NCI-H1436 (cell line): ENCODE results near the gene DOCK9.
A peak's percentile ranks its signal among the peaks of the same experiment; 100 is the strongest.

ENCODE experiments used
- DNase-seq: peaks from one replicate; lab custom pipeline; 2025; lab: John Stamatoyannopoulos, UW

Gene DOCK9

DNA sequence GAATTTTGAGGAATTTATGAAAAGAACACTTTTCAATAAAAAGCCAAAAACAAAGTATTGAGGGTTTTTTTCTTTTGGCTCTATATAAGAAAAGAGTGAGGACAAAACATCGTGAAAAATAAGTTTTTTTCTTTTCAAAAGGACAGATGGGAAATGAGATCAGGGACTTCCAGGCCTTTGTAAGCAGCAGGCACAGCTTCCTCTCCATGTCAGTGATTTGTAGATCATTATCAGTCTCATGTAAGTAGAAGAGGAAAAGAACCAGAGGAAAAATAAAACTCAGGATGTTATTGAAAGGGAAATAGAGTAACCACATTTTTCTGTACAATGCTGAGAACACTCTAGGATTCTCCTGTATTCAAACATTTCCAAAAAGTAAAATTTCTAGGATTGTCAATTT lies 29.9 kb downstream of the DOCK9 start:
- DNase-seq, result no peak

DNA sequence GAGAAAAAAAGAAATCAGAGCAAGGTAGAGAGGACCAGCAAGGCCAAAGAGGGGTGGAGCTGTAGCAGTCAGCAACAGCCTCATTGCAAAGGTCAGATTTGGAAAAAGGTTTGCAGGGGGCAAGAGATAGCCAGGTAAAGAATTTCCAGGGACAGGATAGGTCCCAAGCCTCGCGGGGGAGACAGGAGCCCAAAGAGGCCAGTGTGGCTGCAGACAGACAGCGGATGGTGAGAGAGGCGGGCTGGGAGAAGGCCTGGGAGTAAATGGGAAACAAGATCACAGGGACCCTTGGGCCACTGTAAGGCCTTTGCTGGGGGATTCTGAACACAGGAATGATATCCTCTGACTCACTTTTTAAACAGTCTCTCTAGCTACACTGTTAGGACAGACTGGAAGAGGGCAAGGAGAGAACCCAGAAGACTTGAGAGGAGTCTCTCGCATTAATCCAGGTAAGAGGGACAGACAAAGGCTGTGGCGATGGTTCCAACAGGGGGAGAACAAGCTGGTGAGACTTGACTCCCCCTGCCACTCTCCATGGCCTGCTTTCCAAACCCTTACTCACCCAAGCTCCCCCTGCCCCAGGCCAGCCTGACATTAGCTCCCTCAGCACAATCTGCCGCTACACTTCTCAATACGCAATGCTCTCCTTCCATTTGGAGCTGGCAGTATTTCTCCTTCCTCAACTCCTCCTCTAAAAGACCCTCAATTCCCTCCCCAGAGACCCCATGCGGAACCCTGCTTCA lies 31.8 kb downstream of the DOCK9 start:
- DNase-seq, result no peak

DNA sequence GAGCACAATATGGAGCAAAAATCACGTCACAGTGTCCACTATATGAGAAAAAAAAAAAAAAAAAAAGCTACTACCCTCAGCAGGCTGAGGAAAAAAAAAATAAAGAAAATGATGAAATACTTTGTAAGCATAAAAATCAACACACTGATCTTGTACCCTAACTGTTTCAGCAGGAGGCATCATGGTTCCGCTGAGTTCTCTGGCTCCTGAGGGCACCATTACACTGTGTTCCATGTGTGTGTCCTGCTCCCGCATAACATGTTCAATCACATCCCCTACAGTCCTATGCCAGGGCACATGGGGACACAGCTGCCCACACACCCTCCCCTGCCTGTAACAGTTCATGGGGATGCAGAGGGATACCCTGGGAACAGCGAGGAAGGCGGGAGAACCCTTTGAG lies 33.5 kb downstream of the DOCK9 start:
- DNase-seq, result no peak

DNA sequence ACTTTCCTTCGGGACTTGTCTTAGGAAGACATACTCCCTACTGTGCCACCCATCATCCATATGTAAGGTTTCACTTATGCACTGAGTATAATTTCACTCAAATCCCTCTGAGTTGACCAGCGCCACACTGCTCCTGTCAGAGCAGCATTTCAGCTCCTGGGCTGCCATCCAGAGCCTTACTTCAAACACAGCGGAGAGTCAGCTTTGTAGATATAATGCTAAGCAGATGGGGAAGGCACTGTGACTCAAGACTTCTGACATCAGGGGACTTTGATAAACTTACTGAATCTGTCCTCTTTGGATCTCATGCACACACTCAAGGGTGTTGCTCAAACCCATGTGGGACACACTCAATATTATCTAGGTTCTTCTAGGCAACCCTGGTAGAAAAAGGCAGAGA lies 34.9 kb downstream of the DOCK9 start:
- no peak for DNase-seq

DNA sequence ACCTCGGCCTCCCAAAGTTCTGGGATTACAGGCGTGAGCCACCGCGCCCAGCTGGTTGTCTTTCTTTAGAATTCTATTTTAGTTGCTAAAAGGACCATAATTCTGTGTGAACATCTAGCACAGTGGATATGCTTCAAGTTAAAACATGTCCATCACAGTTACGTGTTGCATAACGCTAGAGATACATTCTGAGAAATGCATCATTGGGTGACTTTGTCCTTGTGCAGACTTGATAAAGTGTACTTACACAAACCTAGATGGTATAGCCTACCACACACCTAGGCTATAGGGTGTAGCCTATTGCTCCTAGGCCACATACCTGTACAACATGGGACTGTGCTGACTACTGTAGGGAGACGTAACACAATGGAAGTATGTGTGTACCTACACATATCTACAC lies 35.4 kb downstream of the DOCK9 start:
- no peak for DNase-seq

DNA sequence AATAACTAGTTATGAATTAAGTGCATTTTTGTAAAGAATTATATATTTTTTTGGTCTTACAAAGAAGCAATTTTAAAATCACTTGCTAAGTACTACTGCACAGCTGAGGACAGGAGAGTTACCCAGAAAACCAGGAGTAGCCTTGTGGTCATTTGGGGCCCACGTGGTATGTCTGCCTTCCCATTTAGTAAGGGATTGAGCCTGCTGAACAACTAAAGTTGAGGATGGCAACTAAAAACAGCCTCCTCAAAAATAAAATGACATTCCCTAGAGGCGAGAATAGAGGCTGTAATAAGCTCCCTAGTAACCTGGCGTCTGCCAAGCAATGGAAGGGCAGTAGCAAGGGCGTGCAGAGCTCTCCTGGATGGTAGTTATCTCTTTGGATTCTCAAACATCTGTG lies 36.3 kb downstream of the DOCK9 start:
- DNase-seq, result no peak

DNA sequence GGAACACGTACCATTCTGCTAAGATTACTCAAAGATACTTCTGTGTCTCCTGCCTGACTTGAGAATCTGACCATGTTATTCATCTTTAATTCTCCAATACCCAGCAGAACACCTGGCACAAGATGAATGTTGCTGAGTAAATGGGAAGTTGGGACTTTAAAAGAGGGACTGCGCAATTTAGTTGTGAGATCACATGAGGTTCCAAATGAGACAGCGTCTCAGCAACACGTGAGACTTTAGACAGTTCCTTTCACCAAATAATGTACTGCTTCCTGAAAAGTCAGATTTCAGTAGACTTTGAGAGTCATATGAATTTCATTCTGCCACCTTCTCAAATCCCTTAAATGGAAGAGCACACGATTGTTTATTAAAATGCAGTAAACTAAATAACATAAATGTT lies 36.7 kb downstream of the DOCK9 start:
- no peak for DNase-seq

DNA sequence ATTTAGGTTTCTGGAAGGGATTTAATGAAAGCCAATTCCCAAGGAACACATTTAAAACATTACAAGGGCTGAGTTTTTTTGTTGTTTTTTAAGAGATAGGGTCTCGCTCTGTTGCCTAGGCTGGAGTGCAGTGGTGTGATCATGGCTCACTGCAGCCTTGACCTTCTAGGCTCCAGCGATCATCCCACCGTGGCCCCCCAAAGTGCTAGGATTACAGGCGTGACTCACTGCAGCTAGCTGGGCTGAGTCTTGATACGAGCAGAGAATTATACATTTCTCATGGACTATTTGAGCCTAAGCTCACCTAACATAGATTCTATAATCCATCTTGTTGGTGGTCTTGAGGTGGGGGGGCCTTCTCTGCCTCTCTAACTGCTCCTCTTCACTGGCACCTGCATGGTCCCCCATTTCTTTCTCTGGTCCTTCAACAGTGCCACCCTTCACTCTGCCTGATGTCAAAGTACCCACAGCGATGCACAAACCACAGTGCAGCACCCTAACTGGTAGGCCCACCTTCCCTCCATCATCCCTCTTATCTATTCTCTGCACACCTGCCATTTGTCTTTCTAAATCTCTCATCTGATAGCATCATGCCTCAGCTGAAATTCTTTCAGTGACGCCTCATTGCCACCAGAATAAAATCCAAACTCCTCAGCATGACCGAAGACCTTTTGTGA lies 37.4 kb downstream of the DOCK9 start:
- DNase-seq, result no peak

DNA sequence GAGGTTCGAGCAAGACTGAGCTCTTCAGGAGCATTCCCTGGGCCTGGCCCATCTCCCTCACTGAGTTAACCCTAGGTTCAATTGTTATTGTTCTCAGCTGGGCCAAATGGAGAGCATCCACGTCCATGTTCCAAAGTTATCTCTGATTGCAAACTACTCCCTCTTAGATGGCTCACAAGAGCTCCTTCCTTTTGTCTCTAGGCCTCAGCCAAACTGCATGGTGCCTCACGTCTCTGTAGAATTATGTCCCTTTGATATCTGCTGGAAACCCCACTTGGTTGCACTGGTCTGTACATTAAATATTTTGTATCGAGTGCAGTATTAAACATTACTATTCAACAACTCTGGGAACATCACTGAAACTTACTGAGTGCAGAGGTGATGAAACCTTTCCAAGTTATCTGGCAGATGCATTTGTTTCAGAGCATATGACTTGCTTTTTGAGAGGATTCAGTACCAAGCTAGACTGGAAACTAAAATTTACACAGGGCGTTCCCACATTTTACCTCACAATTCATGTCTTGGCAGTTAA lies 38.1 kb downstream of the DOCK9 start:
- DNase-seq, result no peak

DNA sequence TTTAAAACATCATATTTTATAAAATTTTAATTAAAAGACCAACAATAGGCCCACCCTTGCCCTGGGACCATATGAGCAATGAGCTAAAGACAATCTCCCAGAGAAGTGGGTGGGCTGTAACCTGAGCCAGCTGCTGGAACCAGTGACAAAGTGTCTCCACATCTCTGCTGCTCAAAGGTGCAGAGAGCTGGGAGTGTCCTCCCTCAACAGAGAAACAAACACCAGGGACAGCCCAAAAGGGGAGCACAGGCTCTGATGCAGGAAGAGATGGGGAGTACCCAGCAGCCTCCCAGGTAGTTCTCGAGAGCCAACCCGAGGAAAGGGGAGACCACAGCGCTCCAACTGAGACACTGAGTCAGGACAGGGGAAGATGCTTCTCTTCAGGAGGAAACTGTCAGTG lies 39.1 kb downstream of the DOCK9 start:
- peak; percentile 49 for DNase-seq

DNA sequence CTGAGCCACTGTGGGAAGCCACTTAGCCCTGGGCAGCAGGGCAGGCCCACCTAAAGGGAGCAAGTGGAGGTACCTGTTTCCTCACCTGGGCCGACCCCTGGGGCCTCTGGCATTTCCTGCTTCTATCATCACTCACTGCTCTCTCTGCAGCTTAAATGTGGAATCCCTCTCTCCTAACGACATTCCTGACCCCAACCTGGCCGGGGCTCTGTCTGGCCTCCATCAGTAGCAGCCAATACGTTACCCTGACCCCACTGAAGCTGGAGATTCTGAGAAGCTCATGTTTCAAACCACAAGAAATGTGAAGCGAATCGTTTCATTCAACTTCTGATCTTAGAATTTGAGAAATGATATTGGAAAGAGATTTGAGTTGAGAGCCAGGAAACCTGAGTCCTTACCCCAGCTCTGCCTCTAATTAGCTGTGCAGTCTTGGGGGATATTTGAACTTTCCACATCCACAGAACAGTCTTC lies 39.9 kb downstream of the DOCK9 start:
- DNase-seq, result no peak

DNA sequence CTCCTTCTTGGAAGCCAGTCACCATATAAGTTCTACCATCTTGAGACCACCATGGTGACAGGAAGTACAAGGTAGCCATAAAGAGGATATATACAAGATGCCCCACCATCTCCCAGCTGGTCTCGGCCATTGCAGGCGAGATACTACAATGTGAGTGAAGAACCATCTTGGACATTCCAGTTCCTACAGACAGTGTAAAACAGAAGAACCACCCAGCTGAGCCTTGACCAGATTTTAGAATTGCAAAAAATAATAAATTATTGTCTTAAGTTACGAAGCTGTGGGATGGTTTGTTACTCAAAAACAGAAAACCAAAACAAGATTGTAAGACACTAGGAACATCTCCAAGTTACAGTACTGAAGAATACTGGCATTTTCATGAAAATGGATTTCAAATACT lies 43.6 kb downstream of the DOCK9 start:
- no peak for DNase-seq

DNA sequence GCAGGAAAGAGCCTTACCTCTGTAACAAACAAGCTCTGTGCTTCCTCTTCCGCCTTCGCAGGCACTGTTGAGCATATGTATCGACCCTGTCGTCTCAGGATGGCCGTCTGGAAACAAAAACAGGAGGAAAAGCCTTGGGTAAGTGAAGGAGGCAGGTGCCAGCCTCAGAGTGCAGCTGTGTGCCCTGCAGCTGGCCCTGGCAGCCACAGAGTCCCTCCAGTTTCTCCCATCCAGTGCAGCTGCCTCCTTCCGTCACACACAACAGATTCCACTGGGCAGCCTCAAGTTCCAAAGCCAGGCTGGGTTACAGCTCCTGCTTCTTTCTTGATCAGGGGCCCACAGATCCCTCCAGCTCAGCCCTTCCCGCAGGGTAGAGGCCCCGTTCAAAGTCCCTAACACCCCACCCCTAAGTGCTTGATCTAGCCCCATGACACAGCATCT lies 47.7 kb downstream of the DOCK9 start:
- DNase-seq, result no peak

DNA sequence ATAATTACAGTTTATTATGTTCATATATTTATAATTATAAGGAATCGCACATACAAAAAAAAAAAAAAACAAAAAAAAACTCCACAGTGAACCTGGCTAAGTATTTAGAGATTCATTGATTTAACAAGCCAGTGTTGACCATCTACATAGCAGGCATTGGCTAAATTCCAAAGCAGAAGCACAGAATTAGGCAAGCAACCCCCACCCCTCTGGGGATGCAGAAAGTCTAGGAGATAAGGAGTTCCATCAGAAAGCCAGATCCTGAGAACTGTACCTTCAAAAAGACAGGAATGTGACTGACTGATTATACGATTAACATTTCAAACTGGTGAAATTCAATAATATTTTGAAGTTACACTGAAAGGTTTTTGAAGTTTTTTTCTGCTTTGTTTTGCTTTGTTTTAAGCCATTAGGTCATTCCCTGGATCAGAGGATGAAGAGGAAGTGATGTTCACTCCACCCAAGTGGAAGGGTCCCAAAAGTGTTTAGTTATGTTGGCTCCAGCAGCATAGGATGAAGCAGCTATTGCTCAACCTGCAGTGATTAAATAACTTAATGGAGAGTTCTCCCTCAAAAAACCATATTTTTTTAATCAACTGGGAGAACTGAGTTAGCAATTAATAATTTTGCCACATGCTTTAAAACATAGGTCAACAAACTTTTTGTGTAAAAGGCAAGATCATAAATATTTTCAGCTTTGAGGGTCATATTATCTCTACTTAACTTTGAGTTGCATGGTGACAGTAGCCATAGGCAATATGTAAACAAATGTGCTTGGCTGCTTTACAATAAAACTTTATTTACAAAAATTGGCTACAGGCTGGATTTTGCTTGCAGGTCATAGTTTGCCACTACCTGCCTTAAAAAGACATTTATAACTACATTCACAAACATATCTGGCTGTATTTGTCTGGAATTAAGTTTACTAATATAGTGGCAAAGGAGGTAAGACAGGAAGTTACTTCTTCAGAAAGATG lies 49.6 kb downstream of the DOCK9 start:
- DNase-seq, result no peak

DNA sequence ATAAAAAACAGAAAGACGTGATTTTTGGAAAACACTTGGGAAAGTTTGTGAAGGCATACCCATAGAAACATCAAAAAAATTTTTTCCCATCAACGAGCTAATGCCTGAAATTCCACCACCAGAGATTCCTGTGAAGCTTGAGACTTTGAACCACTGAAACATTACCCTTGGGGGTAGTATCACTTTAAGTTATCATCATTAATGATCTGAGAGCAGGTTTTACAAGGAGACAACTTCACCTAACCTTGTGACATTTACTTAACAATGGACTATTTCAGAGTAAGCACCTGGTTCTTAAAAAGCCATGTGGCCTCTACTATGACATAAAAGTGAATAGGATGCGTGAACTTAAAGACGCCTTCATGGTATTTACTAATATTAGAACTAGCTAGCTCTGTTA lies 51.9 kb downstream of the DOCK9 start:
- no peak for DNase-seq

DNA sequence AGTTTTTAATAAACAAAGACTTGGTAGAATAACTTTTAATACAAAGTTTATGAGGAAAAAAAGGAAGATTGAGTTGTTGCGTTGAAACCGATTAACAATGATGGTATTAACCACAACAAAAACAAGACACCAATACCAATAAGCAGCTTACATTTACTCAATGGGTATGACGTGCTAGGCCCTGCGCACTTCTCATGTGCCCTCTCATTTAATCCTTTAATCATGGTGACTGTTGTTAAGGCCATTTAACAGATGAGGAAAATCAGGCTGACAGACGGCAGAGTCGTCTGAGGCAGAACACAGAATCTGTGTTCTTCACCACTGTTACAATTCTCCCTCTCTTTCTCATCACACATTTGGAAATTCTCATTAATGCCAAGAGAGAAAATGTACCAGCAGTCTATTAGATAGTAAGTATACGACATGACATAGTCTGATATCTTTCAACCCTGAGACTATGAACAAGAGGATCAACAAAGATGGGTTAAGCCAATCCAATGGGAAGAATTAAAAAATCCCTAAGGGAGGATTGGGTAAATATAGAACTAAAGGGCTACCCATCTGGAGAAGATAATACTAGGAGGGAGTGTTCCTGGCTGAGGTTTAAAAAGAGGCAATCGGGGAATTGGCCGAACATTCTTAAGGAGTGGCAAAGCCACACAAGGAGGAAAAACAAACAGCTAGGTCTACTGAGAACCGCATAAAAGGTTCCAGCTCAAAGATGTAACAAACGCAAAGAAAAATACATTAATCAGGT lies 54.0 kb downstream of the DOCK9 start:
- DNase-seq, result no peak

DNA sequence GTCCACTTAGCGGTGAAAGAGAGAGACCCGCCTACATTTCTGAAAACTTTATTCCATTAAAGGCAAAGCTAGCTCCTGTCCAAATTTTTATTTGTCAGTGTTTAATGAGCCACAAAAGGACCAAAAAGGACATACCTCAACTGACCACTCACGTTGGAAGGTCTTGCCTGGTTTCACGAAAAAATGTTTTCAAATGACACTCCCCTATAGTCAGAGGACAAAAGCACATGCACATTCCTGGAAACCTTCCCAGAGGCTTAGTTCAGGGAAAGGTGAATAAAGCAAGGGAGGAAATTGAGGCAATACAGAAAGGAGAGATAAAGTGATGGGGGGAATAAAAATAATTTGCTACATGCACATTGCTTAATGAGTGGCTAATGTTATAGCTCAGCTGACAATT lies 55.6 kb downstream of the DOCK9 start:
- no peak for DNase-seq

DNA sequence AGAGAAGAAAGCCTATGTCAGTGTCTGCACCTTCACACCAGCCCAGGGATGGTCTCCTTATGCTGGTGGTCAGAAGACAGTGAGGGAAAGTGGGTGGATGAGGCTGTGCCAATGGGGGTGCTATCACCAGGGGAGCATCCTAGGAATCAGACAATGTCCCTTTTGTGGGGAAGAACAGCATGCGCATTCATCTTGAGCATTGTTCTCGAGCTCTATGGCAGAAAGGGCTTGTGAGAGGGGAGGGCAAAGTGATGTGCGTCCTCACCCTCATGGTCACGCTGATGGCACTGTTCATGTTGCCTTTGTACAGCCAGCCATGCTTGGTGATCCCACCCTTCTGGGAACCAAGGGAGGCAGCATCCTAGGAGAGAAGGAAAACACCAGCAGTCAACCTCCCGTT lies 56.1 kb downstream of the DOCK9 start:
- DNase-seq, result no peak

DNA sequence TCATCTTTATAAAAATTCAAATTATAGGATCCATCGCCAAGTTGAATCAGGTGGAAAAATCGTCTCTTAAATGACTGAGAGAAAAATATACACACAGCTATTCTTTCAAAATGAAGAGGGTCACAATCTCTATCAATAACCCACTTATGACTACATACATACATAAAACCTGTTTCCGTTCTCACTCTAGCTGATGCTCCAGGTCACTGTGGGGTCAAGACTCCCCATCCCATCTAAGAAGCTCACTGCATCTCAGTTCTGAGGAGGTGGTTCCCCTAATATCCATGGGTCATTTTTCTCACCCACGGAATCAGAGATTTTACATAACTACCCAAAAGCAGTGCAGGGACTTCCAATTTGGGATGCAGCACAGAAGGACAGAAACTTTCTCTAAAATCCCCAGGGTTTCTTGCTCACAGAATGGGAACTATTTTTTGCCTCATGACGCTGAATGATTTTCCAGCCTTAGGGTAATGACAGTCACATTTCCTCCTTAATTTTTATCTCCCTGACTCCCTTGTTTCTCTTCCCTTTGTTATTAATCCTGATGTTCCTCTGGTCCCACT lies 56.8 kb downstream of the DOCK9 start:
- no peak for DNase-seq

DNA sequence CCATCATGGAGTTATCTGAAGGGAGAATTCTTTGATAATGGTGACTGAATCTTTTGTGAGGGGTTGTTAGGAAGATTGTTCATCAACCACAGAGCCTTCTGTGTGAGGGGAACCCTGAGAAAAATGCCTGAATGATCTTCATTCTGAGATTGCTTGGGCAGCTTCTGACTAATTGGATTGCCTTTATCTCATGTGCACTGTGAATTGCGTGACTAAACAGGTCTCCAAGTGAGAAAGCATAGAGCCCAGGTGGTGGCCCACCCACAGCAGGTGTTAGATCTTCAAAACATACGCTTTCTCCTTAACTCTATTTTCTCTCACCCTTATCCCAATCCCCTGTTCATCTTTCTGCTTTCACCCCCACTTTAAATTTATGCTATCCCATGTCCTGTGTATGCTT lies 58.3 kb downstream of the DOCK9 start:
- no peak for DNase-seq

DNA sequence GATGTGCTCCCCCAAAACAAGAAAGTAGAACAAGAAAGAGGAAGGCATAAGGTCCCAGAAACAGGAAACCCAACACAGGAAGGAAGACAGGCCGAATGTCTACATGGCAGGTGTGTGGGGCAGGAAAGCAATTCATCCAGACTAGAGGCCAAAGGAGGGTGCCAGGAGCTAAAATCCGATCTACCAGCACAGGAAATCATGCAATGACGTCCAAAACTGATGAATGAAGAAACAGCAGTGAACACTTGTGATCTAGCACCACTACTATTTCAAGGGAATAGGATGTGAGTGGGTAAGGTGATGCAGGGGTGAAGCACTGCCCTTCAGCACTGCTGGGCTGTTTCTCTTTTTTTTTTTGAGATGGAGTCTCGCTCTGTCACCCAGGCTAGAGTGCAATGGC lies 59.1 kb downstream of the DOCK9 start:
- no peak for DNase-seq
